HG03097 (cell line): ENCODE measurements around the gene RBM46.

Experiments
- ATAC-seq: cut with Tn5 transposase; IDR thresholded peaks from one replicate; pipeline ENCODE4 v1.9.1; 2021; ENCODE audit not compliant: unreplicated experiment, low FRiP score

Gene RBM46

GRCh38 chr4:154781126-154781982, at the start of gene RBM46:
Gene RBM46 (plus strand): TSS chr4:154781272. CDS start chr4:154796753, 15,481 bp downstream.
- no peak for ATAC-seq

GRCh38 chr4:154731756-154732155, 49.3 kb upstream of the RBM46 start:
- ATAC-seq = no peak

DNA sequence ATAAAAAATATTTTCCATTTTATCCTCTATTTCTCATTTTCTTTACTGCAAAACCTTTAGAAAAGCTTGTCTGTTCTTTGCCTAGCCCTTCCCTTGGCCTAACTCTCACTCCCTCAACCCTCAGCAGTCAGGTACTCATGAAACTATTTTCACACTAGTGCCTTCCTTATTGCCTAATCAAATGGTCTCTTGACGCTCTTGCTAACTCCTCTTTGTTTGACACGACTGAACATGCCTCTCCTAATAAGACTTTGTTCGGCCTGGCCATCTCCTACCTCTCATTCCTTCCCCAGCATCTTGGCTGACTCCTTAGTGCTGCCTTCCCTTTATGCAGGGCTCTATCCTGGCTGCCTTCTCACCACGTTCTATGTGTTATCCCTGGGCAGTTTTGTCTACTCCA, 48.4 kb upstream of the RBM46 start:
- no peak for ATAC-seq

GRCh38 chr4:154736770-154737169, 44.3 kb upstream of the RBM46 start:
- no peak for ATAC-seq

DNA sequence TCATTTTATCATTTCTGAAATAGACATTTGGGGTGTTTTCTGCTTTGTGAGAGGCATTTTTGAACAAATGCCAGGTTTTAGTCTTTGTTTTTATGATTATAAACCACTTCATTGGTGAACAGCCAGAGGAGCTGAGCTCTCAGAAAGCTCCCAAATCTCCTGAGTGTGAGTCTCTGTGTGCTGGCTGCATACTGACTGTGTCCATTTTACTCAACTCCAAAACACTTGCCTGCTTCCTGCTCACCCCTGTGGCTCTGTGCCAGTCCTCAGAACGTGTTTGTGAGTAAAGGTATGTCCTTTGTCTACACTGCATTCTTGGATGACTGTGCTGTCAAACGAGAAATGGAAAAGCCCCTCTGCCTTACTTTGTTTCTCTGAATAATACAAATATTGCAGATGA, 42.6 kb upstream of the RBM46 start:
- ATAC-seq = no peak

DNA sequence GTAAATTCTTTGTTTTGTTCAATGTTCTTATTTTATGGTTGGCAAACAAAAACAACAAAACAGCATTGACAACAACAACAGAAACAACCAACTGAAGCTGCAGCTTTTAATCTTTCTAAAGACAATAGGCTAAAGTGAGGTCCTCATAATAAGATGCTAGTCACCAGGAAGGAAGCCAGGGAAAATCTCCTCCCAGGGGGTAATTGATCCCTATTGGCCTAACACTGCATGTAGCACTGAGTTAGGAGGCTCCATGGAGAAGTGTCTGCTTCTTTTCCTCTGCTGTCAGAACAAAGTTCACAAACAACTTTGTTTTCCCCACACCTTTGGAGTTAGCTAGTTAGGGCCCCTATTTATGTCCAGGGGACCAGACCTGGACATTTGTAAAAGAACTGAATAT, 42.0 kb upstream of the RBM46 start:
- no peak for ATAC-seq

GRCh38 chr4:154740462-154740861, 40.6 kb upstream of the RBM46 start:
- no peak for ATAC-seq

DNA sequence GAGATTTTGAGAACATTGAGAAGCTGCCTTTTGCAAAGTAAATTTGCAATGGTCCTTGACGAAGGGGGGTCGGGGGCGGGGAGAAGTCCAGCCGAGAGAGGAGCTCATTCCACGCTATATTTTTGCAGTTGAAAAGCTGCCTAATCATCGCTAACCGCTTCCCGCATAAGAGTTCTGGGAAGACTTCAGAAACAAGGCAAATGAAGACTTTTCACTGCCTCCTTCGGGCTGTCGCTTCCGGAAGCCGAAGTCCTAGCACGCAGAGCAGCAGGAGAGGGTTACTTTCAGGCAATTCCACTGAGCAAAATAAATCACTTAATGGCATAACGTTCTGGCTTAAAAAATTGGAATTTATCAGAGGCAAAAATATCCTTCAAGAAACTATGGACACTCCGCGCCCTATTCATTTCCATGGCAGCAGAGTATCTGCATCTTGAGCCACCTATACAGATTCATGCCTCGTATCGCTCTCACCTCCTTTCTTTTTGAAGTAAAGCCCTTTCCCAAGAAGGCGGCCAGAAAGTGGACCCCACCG, 39.9 kb upstream of the RBM46 start:
- ATAC-seq = no peak

GRCh38 chr4:154741922-154742850, 38.9 kb upstream of the RBM46 start:
- ATAC-seq = no peak

DNA sequence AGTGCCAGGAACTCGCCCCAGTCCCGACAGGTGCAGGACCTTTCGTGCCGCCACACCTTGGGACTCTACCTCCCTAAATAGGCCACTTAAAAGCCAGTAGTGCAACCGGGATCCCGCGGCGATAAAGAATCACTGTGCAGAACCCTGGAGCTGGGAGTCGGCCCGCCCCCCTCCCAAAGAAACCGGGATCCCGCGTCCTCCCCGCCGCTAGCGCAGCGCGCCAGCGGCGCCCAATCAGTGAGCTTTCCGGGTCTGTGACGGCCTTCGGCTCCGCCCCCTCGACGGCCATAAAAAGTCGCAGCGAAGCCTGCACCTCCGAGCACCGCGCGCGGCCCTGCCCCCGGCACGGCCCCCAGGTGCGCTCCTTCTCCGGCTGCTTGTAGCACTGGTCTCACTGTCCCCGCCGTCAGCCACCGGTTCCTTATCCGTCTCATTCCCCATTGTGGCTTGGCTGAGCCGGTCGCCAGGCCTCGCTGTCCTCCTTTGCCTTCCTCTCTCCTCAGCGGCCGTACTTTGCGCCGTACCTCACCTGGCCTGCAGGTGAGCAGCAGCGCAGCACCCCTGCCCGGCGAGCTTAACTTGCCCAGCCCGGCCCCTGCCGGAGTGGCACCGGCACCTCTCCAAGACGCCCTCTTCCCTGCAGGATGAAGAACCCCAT, 37.3 kb upstream of the RBM46 start, which contains the start of gene LRAT:
TSS of gene LRAT (plus strand) at position 318 of the 658 bp plus-strand sequence. CDS start at position 645, 327 bp downstream.
- peak; percentile 69 for ATAC-seq

DNA sequence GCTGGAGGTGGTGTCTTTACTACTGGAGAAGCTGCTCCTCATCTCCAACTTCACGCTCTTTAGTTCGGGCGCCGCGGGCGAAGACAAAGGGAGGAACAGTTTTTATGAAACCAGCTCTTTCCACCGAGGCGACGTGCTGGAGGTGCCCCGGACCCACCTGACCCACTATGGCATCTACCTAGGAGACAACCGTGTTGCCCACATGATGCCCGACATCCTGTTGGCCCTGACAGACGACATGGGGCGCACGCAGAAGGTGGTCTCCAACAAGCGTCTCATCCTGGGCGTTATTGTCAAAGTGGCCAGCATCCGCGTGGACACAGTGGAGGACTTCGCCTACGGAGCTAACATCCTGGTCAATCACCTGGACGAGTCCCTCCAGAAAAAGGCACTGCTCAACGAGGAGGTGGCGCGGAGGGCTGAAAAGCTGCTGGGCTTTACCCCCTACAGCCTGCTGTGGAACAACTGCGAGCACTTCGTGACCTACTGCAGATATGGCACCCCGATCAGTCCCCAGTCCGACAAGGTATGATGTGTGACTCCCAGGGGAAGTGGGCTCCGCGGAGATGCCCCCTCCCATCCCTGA, 36.6 kb upstream of the RBM46 start:
- no peak for ATAC-seq

DNA sequence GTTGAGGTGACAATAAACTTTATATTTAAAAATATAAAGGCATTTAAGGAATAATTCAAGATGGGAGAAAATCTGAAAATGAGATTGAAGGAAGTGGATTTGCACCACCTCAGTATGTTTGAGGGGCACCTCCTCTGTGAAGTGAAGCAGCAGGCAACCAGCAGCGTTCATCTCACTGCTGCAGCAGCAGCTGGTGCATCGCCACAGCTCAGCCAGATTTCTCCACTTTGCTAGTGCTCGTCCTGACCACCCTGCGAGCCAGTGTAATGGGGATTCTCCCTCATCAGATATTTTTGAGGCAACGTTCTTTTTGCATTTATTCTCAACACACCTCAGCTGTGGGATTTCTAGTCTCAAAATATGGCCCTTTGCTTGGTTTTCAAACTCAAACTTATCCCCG, 23.4 kb upstream of the RBM46 start:
- no peak for ATAC-seq

GRCh38 chr4:154760895-154761294, 20.2 kb upstream of the RBM46 start:
- no peak for ATAC-seq

DNA sequence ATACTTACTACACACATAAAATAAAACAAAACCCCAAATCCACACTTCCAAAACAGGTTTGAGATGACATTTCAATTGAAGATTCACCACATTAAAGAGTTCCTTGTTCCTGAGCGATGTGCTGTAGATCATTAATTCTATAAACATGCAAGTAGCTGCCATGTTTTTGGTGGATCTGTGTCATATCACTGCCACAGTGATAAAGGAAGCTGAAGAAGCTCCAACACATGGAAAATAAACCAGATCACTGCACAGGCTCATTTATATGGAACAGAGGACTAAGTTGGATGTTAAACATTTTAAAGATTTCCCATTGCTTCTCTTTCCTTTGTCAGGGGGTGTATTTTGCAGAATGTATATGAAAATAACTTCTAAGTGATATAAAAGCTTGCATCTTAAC, 2.8 kb upstream of the RBM46 start:
- no peak for ATAC-seq

DNA sequence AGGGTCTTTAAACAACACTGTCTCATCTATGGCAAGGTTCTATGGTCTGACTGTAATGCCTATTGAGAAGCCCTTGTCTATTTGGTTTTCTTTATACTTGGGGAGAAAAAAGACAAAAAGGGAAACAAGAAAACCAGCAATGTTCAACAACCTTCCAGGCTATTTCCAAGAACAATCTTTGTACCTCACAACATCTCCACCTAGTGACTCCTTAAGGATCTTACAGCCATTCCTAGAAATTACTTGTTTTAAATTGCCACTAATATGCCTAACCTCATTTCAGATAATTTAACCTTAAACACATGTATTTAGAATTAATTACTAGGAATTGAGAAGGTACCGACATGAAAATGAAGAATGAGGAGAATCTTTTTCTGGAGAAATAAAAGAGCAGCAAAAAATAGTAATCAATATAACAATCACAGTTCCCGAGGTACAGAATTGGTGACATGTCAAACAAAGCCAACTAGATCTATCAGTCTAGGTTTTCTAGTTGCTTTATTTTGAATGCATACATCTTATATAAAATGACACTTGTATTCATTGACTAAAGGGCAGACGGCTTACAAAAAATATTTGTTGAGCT, 1.6 kb upstream of the RBM46 start:
- no peak for ATAC-seq

DNA sequence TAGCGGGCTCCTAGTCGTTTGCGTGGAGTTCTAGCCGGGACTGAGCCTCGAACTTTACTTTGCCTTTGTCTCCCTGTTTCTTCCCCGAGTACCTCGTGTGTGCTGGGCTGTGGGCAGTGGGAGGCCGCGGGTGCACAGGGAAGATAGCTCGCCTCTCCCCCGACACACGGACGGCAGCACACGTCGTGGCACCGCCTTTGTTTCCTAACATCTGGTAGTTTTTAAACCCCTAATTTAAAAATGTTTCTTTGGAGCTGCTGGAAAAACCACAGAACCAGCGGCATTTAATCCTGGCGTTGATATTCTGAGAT, 866 bp downstream of the RBM46 start:
- no peak for ATAC-seq

GRCh38 chr4:154807042-154807630, 26.1 kb downstream of the RBM46 start:
- ATAC-seq = no peak

- no peak for ATAC-seq
Measured at GRCh38 chr4:154818230-154818629, 37.2 kb downstream of the RBM46 start.

- no peak for ATAC-seq
Measured at GRCh38 chr4:154822775-154823174, 41.7 kb downstream of the RBM46 start.

DNA sequence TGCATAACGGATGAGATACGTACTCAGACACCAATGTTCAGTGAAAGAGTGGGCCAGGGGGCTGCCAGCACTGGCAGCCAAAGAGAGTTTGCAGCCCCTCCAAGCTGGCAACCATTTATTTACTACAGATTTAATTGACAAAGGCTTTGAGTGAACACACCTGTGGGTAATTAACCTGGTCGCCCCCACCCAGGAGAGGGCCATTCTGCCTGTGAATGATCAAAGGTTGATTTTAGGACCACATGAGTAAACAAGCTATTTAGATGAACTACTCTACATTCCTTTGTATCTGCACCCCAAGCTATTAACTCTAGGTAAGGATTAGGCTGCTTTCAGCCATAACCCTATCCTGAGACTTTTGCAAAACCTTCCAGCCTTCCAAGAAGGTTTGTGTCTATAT, 55.0 kb downstream of the RBM46 start:
- ATAC-seq = no peak
